SK-MEL-5 (cell line): ENCODE measurements around the gene CFAP44. TPM values are rescaled to one million over a fixed set of nuclear protein-coding genes. Genes with fewer than 3 reads are reported as not detected.

ENCODE experiments used
- DNase-seq: peaks from one replicate; pipeline ENCODE4 v3.0.0-alpha.2; 2016; ENCODE audit warnings: low read depth, low spot score
- in situ Hi-C: cut with HindIII; loops from 2 replicates; pipeline ENCODE4 v1.10.0; 2016; ENCODE audit warnings: low sequenced_read_pairs, high pct_unique_total_duplicates, low pct_unique_long_range_greater_than_20kb
- small RNA-seq, 2 experiments: library from RNA; depleted of rRNA; stranded (forward); fragments of <200 nt; gene quantifications; one replicate each; pipeline ENCODE3, GENCODE V24; 2014
- total RNA-seq: library from RNA; depleted of rRNA; stranded (reverse); fragments of >200 nt; shearing (Covaris generic); gene quantifications from 2 replicates; pipeline ENCODE4 v1.2.3, GENCODE V29; 2014; rRNA removed

Gene CFAP44
- total RNA-seq, 1 experiment from 2014 or later, result 2.9 TPM

DNA sequence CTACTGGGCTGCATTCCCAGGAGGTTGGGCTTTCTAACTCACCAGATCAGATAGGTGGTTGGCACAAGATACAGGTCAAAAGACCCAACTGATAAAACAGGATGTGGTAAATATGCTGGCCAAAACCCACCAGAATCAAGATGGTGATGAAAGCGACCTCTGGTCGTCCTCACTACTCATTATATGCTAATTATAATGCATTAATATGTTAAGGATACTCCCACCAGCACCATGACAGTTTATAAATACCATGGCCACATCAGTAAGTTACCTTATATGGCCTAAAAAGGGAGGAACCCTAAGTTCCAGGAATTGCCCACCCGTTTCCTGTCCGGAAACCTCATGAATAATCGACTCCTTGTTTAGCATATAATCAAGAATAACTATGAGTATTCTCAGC, 31.6 kb downstream of the CFAP44 start:
- no peak for DNase-seq
- in situ Hi-C loops, result no loop called here

GRCh38 chr3:113405180-113405579, 36.1 kb downstream of the CFAP44 start:
- peak; percentile 22 for DNase-seq

DNA sequence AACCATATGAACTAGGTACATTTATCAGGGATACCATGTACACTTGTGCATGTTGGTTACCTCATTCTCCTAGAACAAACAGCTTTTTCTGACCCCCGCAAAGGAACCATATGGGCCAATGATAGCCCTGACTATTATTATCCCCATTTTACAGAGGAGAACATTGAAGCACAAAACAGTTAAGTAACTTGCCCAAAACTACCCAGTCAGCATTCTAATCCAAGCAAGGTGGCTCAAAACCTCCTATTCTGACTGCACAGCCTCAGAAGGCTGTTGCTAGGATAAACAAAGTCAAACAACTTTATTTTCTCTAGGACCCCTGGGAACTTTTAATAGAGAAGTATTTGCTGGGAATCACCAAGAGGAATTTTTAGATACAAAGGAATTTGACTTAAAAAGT, 36.7 kb downstream of the CFAP44 start:
- DNase-seq, result no peak
- in situ Hi-C loops, result no loop called here

More at GRCh38 chr3:113405180-113405579, 36.1 kb downstream of the CFAP44 start:
- in situ Hi-C loops, result no loop called here

Small RNAs within 50 kb of the gene (small RNA-seq; reads per million reads assigned to genes)
- 0 reads per million in 2 experiments for gene MIR8076

Other genes starting within 250 kb of the CFAP44 start
- gene BOC, start 229.9 kb downstream of the CFAP44 start, total RNA-seq, result 0.05 TPM in 1 of 2 replicates, not detected in the other
- 9.2 and 15.8 TPM in 2 replicates for gene SPICE1, start 73.7 kb upstream of the CFAP44 start, total RNA-seq
- gene SIDT1, start 91.1 kb upstream of the CFAP44 start, total RNA-seq, result 0.05 and 0.13 TPM in 2 replicates